ENCODE measurements around the gene IPO13. TPM values are rescaled to one million over a fixed set of nuclear protein-coding genes. Genes with fewer than 3 reads are reported as not detected.
A peak's percentile ranks its signal among the peaks of the same experiment; 100 is the strongest.

Gene IPO13
- polyA plus RNA-seq, 3 donors: 10.1 to 20.4 (median 10.6) TPM

DNA sequence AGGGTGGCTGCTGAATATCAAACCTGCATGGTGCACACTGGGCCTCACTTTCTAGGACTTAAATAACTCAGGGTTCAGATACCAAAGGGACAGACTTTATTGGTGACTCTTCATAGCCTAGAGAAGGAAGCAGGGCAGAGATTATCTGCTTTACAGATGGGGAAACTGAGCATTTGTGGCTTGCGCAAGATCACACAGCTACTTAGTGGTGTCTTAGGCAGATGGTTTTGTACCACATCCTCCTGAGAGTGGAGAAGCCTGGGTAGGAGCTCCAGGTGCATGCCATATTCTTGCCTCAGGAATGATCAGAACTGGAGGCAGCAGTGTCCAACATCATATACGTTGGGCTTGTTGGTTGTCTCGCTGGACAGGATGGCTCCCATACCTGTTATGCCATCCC lies 16.3 kb downstream of the IPO13 start:
- Histone ChIP-seq H2AFZ (ENCODE audit: insufficient read depth, low read depth, low read length, poor library complexity, severe bottlenecking) (no peak overlapping the region), H4K20me1 (ENCODE audit: insufficient read depth, low read length) (no peaks in the 10 kb centered on the region), H3K79me2 (ENCODE audit: insufficient read depth, low read length) (no peaks in the 10 kb centered on the region), H3K36me3 (replicated peaks in 1 of 2; ENCODE audit: control insufficient read depth in 1 of 2, insufficient read depth in 2 of 2, low read length in 2 of 2) (peaks cover 41 to 84% of the 10 kb centered on the region in 2 donors), H3K9ac (ENCODE audit: insufficient read depth, low read length, poor library complexity, severe bottlenecking) (no peak overlapping the region), H3K4me3 (replicated peaks in 1 of 3; ENCODE audit: low read depth in 2 of 3, low read length in 3 of 3) (no peak overlapping the region), H3K4me1 (ENCODE audit: control insufficient read depth in 1 of 2, insufficient read depth in 2 of 2, low read length in 2 of 2) (peaks cover 20 to 22% of the 10 kb centered on the region in 2 donors), H3K27ac (ENCODE audit: low read depth in 1 of 2, low read length in 2 of 2) (no peak overlapping the region), H3K4me2 (replicated peaks; ENCODE audit: extremely low read depth, low read length, poor library complexity, severe bottlenecking) (no peak overlapping the region), H3K27me3 (ENCODE audit: control insufficient read depth in 2 of 2, insufficient read depth in 2 of 2, low read length in 2 of 2) (no peaks in the 10 kb centered on the region), H3K9me3 (replicated peaks in 1 of 2; ENCODE audit: control insufficient read depth in 1 of 2, insufficient read depth in 1 of 2, low read length in 2 of 2) (no peaks in the 10 kb centered on the region)
- no peak for DNase-seq
- Mint-ChIP-seq H3K27me3 (ENCODE audit: low read depth in 3 of 3) (peaks cover 0 to under 1% (median 0%) of the 10 kb centered on the region in 3 donors), H3K9me3 (peaks cover 0 to 2% (median 0%) of the 10 kb centered on the region in 7 donors), H3K4me3 (no peak overlapping the region), H3K4me1 (no peaks in the 10 kb centered on the region), H3K36me3 (peaks cover 42 to 53% of the 10 kb centered on the region in 2 donors), H3K27ac (no peak overlapping the region)
- TF ChIP-seq, protein P1, sequence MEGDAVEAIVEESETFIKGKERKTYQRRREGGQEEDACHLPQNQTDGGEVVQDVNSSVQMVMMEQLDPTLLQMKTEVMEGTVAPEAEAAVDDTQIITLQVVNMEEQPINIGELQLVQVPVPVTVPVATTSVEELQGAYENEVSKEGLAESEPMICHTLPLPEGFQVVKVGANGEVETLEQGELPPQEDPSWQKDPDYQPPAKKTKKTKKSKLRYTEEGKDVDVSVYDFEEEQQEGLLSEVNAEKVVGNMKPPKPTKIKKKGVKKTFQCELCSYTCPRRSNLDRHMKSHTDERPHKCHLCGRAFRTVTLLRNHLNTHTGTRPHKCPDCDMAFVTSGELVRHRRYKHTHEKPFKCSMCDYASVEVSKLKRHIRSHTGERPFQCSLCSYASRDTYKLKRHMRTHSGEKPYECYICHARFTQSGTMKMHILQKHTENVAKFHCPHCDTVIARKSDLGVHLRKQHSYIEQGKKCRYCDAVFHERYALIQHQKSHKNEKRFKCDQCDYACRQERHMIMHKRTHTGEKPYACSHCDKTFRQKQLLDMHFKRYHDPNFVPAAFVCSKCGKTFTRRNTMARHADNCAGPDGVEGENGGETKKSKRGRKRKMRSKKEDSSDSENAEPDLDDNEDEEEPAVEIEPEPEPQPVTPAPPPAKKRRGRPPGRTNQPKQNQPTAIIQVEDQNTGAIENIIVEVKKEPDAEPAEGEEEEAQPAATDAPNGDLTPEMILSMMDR (IDR thresholded peaks at IDR 0.05): no peak
- intact Hi-C loops (cut with micrococcal nuclease): no loop called here
- WGBS (ENCODE audit: insufficient coverage): 89% methylated on average over 2 of the region's 3 CpGs

DNA sequence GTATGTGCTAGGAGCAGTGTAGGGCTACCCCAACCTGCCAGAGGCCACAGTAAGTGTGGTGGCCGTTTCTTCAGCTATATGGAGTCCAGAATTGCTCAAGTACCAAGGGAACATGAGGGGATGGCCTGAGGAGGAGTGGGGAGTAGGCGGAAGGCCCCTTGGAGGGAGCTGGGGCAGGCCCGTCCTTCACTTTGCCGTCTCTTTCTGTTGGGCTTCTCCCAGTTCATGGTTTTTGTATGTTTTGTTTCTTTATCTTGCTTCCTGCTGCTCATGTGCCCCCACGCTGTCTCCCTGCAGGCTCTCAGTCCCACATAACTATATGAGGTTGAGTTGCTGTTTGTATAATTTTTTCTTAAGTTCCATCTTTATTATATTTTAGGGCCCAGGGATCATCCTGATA lies 17.1 kb downstream of the IPO13 start:
- no peak overlapping the region for H3K9ac ChIP-seq (ENCODE audit: insufficient read depth, low read length, poor library complexity, severe bottlenecking)
- DNase-seq: no peak
- no peaks in the 10 kb centered on the region for H3K9me3 ChIP-seq (replicated peaks in 1 of 2; ENCODE audit: control insufficient read depth in 1 of 2, insufficient read depth in 1 of 2, low read length in 2 of 2)
- Mint-ChIP-seq H3K4me3 (no peak overlapping the region), H3K9me3 (peaks cover 0 to 2% (median 0%) of the 10 kb centered on the region in 7 donors), H3K36me3 (peaks cover 33 to 45% of the 10 kb centered on the region in 2 donors), H3K27ac (no peak overlapping the region), H3K27me3 (ENCODE audit: low read depth in 3 of 3) (peaks cover 0 to 1% (median 0%) of the 10 kb centered on the region in 3 donors), H3K4me1 (no peaks in the 10 kb centered on the region)
- peaks cover 35 to 76% of the 10 kb centered on the region in 2 donors for H3K36me3 ChIP-seq (replicated peaks in 1 of 2; ENCODE audit: control insufficient read depth in 1 of 2, insufficient read depth in 2 of 2, low read length in 2 of 2)
- peak overlapping the region in 1 of 2 donors; percentile 38 for H3K27ac ChIP-seq (ENCODE audit: low read depth in 1 of 2, low read length in 2 of 2)
- WGBS (ENCODE audit: insufficient coverage): 52% methylated on average over 4 of the region's 5 CpGs
- peaks cover 20 to 22% of the 10 kb centered on the region in 2 donors for H3K4me1 ChIP-seq (ENCODE audit: control insufficient read depth in 1 of 2, insufficient read depth in 2 of 2, low read length in 2 of 2)
- no peaks in the 10 kb centered on the region for H3K79me2 ChIP-seq (ENCODE audit: insufficient read depth, low read length)
- H2AFZ ChIP-seq (ENCODE audit: insufficient read depth, low read depth, low read length, poor library complexity, severe bottlenecking): no peak overlapping the region
- TF ChIP-seq, protein P1 (IDR thresholded peaks at IDR 0.05): no peak
- intact Hi-C loops (cut with micrococcal nuclease): no loop called here
- no peaks in the 10 kb centered on the region for H4K20me1 ChIP-seq (ENCODE audit: insufficient read depth, low read length)
- no peak overlapping the region for H3K4me2 ChIP-seq (replicated peaks; ENCODE audit: extremely low read depth, low read length, poor library complexity, severe bottlenecking)
- no peak overlapping the region for H3K4me3 ChIP-seq (replicated peaks in 1 of 3; ENCODE audit: low read depth in 2 of 3, low read length in 3 of 3)
- H3K27me3 ChIP-seq (ENCODE audit: control insufficient read depth in 2 of 2, insufficient read depth in 2 of 2, low read length in 2 of 2): no peaks in the 10 kb centered on the region

Data from CD14-positive monocyte (primary cell).